GM21423 (cell line): Measurements from ENCODE around the gene GOLGA6A.

Source experiments
- ATAC-seq: cut with Tn5 transposase; IDR thresholded peaks from one replicate; pipeline ENCODE4 v1.9.1; 2021; ENCODE audit warnings: mild to moderate bottlenecking, moderate library complexity; ENCODE audit not compliant: unreplicated experiment

GOLGA6A gene

DNA sequence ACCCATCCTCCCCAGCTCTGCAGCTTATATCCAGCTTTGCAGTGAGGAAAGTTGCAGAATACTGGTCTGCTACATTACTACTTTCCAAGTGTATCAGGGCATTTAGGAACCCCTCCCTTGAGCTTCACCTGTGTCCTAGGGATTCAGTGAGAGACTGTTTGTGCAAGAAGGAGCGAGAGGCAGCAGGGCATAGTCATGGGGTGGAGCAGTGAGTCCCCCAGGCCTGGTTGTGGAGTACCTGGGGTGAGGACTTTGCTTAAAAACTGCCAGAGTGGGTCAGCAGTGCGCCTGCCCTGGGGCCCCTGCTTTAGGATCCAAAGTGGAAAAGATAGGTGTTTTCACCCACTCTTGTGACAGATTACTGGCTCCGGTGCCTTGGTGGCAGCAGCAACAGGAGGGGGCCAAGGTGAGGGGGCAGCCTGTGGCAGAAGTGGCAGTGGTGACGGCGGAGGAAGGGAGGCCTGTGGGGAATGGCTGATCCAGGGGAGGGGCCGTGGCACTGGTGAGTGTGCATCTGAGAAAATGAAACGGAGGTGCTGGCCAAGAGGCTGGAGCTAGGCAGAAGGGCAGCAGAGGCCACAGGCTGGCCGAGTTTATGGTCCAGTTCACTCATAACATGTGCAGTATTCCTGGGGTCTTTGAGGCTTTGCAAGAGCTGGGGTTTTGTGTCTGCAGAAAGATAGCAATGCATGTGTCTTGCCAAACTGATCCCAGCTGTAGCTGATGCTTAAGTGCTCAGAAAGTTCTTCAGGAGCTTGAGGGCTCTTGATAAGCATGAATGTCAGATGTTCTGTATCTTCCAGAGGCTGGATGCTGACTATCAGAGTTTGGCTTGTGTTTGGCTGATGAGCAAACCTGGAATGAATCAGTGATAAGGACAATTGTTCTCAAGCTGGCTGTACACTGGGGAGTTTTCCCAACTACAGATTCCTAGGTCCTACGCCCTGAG lies 43.4 kb downstream of the GOLGA6A start:
- no peak for ATAC-seq

- ATAC-seq, result no peak
Measured at GRCh38 chr15:74037171-74038117, 44.9 kb downstream of the GOLGA6A start.

DNA sequence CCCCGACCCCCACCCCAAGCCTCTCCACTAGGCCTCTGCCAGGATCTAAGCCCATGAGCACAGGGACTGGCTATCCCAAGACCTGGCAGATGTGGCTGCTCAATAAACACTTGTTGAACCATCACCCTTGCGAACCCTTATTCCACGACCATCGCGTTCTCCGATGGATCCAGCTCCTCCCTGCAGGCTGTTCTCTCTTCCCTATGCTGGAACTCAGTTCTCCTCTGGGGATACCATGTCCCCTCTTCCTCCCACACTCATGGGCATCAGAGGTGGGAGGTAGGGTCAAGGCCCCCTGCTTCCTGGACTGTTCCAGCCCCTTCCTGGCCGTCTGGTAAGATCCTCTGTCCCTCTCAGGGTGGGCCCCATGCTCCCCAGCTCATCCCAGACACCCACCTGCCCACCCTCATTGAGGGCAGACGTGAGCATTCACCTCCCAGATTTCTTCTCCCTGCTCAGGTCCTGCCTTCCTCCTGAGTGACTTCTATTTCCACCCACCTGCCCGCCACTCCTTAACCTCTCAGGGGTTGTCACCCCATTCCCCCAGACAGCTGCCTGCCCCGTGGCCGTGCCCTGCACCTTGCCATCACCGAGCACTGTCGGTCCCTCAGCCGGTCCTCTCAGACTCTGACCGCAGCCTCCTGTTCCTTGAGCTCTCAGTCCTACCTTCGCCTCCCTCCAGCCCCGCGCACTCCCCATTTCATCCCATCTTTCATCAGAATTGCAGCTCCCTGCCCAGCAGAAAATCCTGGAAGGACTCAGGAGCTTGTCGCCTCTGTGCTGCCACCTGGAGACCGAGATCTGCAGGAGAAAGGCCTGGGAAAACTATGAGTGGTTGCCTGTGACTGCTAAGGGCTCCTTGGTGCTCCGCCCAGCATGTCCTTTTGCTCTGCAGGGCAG lies 45.8 kb downstream of the GOLGA6A start:
- no peak for ATAC-seq

GRCh38 chr15:74035121-74036017 lies 47.0 kb downstream of the GOLGA6A start:
- no peak for ATAC-seq

- ATAC-seq, result no peak
Measured at GRCh38 chr15:74034206-74034755, 48.1 kb downstream of the GOLGA6A start.

DNA sequence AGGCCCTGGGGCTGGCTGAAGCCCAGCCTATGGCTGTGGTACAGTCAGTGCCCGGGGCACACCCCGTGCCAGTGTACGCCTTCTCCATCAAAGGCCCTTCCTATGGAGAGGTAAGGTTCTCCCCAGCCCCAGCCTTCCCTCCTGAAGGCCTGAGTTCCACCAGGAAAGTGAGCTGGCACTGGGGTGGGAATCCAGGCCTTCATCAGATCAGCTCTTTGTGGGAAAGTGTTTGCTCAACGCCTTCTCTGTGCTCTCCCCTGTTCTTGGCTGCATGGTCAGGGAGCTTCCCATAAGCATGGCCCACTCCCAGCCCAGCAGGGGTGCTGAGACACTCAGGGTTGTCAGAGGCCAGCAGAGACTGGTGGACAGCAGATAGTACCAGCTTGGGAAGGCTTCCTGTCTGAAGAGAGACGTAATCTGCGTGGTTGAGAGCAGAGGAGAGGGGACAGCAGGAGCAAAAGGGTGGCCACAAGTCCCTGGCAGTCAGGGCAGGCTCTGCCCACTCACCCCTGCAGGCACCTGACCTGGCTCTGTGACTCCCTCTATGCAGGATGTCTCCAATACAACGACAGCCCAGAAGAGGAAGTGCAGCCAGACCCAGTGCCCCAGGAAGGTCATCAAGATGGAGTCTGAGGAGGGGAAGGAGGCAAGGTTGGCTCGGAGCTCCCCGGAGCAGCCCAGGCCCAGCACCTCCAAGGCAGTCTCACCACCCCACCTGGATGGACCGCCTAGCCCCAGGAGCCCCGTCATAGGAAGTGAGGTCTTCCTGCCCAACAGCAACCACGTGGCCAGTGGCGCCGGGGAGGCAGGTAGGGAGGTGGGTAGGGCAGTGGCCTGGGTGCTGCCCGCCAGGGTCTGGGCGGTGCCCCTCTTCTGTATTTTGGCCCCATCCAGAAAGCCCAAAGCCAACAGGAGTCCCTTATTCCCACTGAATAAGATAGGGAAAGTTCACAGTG lies 49.5 kb downstream of the GOLGA6A start:
- no peak for ATAC-seq

- no peak for ATAC-seq
Measured at GRCh38 chr15:74032046-74032445, 50.3 kb downstream of the GOLGA6A start.

- no peak for ATAC-seq
Measured at GRCh38 chr15:74028646-74029045, 53.7 kb downstream of the GOLGA6A start.

DNA sequence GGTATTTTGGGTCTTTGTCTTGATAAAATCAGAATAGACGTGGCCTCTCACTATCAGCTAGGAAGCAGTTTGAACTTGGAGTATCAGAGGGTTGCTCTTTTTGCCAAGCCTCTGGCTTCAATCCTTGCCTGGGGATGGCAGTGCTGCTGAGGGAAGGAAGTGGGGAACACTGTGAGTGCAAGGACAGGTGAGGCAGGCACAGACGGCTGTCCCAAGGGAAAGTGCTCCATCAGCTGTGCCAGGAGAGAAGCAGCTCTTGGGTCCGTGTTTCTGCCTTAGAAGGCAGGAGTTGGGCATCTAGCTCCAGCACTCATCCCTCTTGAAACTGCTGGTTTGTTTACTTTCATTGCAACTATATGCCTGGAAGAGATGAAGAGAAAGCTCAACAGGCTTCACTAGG lies 54.7 kb downstream of the GOLGA6A start:
- ATAC-seq, result no peak

DNA sequence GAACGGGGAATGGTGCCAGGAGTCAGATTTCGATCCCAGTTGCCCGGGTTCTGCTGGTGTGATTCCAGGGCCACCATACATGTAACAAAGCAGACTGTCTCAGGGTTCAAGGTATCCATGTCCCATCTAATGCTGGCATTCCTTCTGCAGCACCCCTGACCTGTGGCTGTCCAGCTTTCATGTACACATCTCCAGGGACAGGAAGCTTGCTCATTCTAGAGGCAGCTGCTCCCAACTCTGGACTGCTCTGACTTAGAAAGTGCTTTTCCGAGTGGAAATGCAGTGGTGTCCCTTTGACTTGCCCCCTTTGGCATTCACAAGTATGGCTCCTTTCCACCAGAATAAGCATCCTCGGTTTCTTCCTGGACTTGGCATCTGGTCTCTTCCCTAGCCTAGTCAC lies 56.9 kb downstream of the GOLGA6A start:
- no peak for ATAC-seq

- no peak for ATAC-seq
Measured at GRCh38 chr15:74024687-74025086, 57.7 kb downstream of the GOLGA6A start.

DNA sequence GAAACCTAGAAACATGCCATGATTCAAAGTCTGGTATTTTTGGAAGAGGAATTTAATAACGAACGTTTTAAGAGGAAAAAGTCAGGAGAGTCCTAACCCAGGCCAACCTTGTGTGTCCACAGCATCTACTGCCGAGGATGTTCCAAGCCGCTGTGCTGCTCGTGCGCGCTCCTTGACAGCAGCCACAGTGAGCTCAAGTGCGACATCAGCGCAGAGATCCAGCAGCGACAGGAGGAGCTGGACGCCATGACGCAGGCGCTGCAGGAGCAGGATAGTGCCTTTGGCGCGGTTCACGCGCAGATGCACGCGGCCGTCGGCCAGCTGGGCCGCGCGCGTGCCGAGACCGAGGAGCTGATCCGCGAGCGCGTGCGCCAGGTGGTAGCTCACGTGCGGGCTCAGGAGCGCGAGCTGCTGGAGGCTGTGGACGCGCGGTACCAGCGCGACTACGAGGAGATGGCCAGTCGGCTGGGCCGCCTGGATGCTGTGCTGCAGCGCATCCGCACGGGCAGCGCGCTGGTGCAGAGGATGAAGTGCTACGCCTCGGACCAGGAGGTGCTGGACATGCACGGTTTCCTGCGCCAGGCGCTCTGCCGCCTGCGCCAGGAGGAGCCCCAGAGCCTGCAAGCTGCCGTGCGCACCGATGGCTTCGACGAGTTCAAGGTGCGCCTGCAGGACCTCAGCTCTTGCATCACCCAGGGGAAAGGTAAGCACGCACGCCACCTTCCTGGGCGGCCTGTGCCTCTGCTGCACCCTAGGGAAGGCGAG lies 59.5 kb downstream of the GOLGA6A start:
- no peak for ATAC-seq
